GM12878 (cell line): ENCODE measurements around the gene CTAGE9.

Source experiments
- CHD4 ChIP-seq: fragments of 200-600 bp; sonication (generic); IDR thresholded peaks from 2 replicates; pipeline ENCODE4 v1.6.1; 2016; ENCODE audit warnings: mild to moderate bottlenecking
- CTCF ChIP-seq, 3 experiments: IDR thresholded peaks in 2 of 3; conservative IDR thresholded peaks in 1 of 3; 2 replicates each; pipeline ENCODE4 v1.5.1; 2011; ENCODE audit warnings: low read depth in 3 of 3, low read length in 3 of 3, mild to moderate bottlenecking in 3 of 3, control low read depth in 2 of 3, moderate library complexity in 2 of 3, inconsistent platforms in 1 of 3, mixed read lengths in 1 of 3; ENCODE audit not compliant: control insufficient read depth in 2 of 3, insufficient read depth in 1 of 3; ENCODE audit errors: extremely low read depth in 1 of 3
- EP300 ChIP-seq, 2 experiments: fragments of 150-350 bp in 1 of 2; IDR thresholded peaks; 2 replicates each; pipeline ENCODE4 v1.6.1; 2011 to 2012; ENCODE audit warnings: low read depth in 2 of 2, low read length in 2 of 2, borderline replicate concordance in 1 of 2, improper control_type of control experiment in 1 of 2, inconsistent platforms in 1 of 2; ENCODE audit not compliant: control insufficient read depth in 1 of 2
- HDGF ChIP-seq: fragments of 450-650 bp; IDR thresholded peaks from 2 replicates; pipeline ENCODE4 v1.6.1; 2016; ENCODE audit warnings: antibody characterized with exemption
- POLR2AphosphoS5 ChIP-seq: IDR thresholded peaks from 2 replicates; pipeline ENCODE4 v1.6.1; 2011; ENCODE audit warnings: mild to moderate bottlenecking, low read length, inconsistent platforms

- TF ChIP-seq POLR2AphosphoS5 (no peak), CHD4 (no peak), EP300 (IDR thresholded peaks at IDR 0.05; ENCODE audit: borderline replicate concordance in 1 of 2, control insufficient read depth in 1 of 2, low read depth in 2 of 2, low read length in 2 of 2) (no peak), HDGF (no peak), CTCF (IDR thresholded peaks at IDR 0.05 in 2 of 3, conservative IDR thresholded peaks at IDR 0.05 in 1 of 3; ENCODE audit: control insufficient read depth in 2 of 3, extremely low read depth in 1 of 3, insufficient read depth in 1 of 3, low read depth in 3 of 3, low read length in 3 of 3) (no peak)
These were observed 28.3 kb upstream of the CTAGE9 start for GRCh38 chr6:131739136-131739535.
